ENCODE measurements around the gene HEG1. TPM values are rescaled to one million over a fixed set of nuclear protein-coding genes. Genes with fewer than 3 reads are reported as not detected.

Gene HEG1
- total and polyA plus RNA-seq, 2 of the 13 experiments (the other 11 are each of a cell fraction or from before 2014, with no cell fraction given), result 10.7 to 18.2 TPM

DNA sequence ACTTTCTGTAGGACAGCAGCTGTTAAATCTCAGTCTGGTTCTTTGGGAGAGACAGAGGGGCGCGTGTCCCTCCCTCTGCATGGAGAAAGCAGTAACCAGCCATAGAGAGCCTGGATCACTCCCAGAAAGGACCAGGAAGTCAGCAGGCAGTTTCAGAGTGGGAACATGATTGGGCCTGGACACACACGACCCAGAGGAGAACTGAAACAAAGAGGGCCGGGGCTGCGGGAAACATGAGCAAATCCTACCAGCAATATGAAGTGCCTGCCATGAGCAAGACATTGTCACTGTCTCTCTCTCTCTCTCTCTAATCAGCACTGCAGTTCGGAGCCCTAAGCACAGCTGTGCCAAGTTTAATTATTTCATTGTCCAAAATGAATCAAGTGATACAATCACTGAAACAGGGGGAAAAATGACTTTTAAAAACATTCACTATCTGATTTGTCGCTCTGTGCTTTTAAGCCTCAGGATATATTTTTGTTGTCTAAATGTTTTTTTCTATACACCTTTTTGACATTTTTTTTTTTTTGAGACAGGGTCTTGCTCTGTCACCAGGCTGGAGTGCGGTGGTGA lies 138.9 kb downstream of the HEG1 start (continued):
- TF ChIP-seq, protein P1, sequence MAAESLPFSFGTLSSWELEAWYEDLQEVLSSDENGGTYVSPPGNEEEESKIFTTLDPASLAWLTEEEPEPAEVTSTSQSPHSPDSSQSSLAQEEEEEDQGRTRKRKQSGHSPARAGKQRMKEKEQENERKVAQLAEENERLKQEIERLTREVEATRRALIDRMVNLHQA (CRISPR knock-in tag; IDR thresholded peaks at IDR 0.05), result no peak
- TF ChIP-seq SMYD3 (CRISPR knock-in tag; IDR thresholded peaks at IDR 0.05), result no peak
- no peak for TF ChIP-seq SP4 (CRISPR knock-in tag; IDR thresholded peaks at IDR 0.05)
- no peak for TF ChIP-seq EED (CRISPR knock-in tag; IDR thresholded peaks at IDR 0.05)
- no peak for TF ChIP-seq SOX5 (CRISPR knock-in tag; IDR thresholded peaks at IDR 0.05; ENCODE audit: borderline replicate concordance)
- TF ChIP-seq ZNF282 (IDR thresholded peaks at IDR 0.05; ENCODE audit: partially characterized antibody), result no peak
- no peak for TF ChIP-seq MIER3 (CRISPR knock-in tag; IDR thresholded peaks at IDR 0.05; ENCODE audit: borderline replicate concordance)
- TF ChIP-seq, protein P2, sequence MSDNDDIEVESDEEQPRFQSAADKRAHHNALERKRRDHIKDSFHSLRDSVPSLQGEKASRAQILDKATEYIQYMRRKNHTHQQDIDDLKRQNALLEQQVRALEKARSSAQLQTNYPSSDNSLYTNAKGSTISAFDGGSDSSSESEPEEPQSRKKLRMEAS (IDR thresholded peaks at IDR 0.05), result no peak
- no peak for TF ChIP-seq KLF12 (CRISPR knock-in tag; IDR thresholded peaks at IDR 0.05; ENCODE audit: borderline replicate concordance)
- TF ChIP-seq, protein P3, sequence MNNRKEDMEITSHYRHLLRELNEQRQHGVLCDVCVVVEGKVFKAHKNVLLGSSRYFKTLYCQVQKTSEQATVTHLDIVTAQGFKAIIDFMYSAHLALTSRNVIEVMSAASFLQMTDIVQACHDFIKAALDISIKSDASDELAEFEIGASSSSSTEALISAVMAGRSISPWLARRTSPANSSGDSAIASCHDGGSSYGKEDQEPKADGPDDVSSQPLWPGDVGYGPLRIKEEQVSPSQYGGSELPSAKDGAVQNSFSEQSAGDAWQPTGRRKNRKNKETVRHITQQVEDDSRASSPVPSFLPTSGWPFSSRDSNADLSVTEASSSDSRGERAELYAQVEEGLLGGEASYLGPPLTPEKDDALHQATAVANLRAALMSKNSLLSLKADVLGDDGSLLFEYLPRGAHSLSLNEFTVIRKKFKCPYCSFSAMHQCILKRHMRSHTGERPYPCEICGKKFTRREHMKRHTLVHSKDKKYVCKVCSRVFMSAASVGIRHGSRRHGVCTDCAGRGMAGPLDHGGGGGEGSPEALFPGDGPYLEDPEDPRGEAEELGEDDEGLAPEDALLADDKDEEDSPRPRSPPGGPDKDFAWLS (CRISPR knock-in tag; IDR thresholded peaks at IDR 0.05; ENCODE audit: borderline replicate concordance), result no peak
- no peak for TF ChIP-seq GTF3A (CRISPR knock-in tag; conservative IDR thresholded peaks at IDR 0.05)

Small RNA genes within 50 kb of the gene (small RNA-seq; reads per million reads assigned to genes)
- 0 reads per million in 3 experiments for gene RNA5SP137 (ENCODE audit: insufficient read depth in 2 of 3, insufficient read length in 3 of 3, low read depth in 2 of 3, low replicate concordance in 1 of 3)

Other genes with a start within 250 kb of the HEG1 start
- 50.2 and 74.1 TPM in 2 replicates for gene ITGB5, start 168.6 kb downstream of the HEG1 start, total RNA-seq (2016; rRNA removed; fragmentation: Illumina TruSeq; extraction: Trizol)
- gene ITGB5, start 168.6 kb downstream of the HEG1 start, polyA plus RNA-seq (2011; rRNA removed), result 343 and 356 TPM in 2 replicates
- gene MUC13, start 121.2 kb downstream of the HEG1 start, total RNA-seq (2016; rRNA removed; fragmentation: Illumina TruSeq; extraction: Trizol), result 0.04 TPM in 1 of 2 replicates, not detected in the other
- 1.2 TPM in 2 replicates for gene MUC13, start 121.2 kb downstream of the HEG1 start, polyA plus RNA-seq (2011; rRNA removed)
- gene SLC12A8, start 156.8 kb upstream of the HEG1 start, total RNA-seq (2016; rRNA removed; fragmentation: Illumina TruSeq; extraction: Trizol), result 0.13 and 0.71 TPM in 2 replicates
- 0.44 and 0.55 TPM in 2 replicates for gene SLC12A8, start 156.8 kb upstream of the HEG1 start, polyA plus RNA-seq (2011; rRNA removed)

Measured in HepG2 (cell line).